NT2/D1 (cell line): ENCODE data around the gene SLC2A8.

Experiments used
- YY1 ChIP-seq: IDR thresholded peaks from 2 replicates; pipeline ENCODE4 v1.6.1; 2011; ENCODE audit not compliant: insufficient read length, insufficient read depth
- ZNF274 ChIP-seq: IDR thresholded peaks from 2 replicates; pipeline ENCODE4 v1.6.1; 2011; ENCODE audit warnings: mild to moderate bottlenecking, low read depth, low read length

GRCh38 chr9:127353882-127354281, 43.1 kb upstream of the SLC2A8 start:
- no peak for TF ChIP-seq YY1
- TF ChIP-seq ZNF274 = no peak
